Lung microvascular endothelial cell (primary cell): ENCODE data around the gene PLPPR3. TPM values are rescaled to one million over a fixed set of nuclear protein-coding genes. Genes with fewer than 3 reads are reported as not detected.

Experiments used
- DNase-seq, 2 donors: peaks; one replicate each; pipeline versions ENCODE4 v3.0.0 to v3.0.0-alpha.2; 2010; ENCODE audit warnings: low read depth in 2 of 2
- total RNA-seq: library from RNA; depleted of rRNA; stranded (reverse); fragments of >200 nt; gene quantifications from 2 replicates; pipeline ENCODE4 v1.2.1, GENCODE V29; 2014

The PLPPR3 gene
- total RNA-seq, 1 donor from 2014 or later, result under 0.01 TPM

DNA sequence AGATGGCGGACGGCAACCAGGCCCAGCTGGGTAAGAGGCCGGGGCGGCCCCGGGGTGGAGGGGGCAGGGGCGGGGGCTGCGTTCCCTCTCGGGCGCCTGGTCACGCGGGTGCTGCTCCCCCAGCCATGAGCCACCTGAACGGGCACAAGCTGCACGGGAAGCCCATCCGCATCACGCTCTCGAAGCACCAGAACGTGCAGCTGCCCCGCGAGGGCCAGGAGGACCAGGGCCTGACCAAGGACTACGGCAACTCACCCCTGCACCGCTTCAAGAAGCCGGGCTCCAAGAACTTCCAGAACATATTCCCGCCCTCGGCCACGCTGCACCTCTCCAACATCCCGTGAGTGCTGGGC lies 13.4 kb downstream of the PLPPR3 start:
- no peak for DNase-seq

GRCh38 chr19:807627-808422 lies 13.9 kb downstream of the PLPPR3 start:
- DNase-seq, result no peak

DNA sequence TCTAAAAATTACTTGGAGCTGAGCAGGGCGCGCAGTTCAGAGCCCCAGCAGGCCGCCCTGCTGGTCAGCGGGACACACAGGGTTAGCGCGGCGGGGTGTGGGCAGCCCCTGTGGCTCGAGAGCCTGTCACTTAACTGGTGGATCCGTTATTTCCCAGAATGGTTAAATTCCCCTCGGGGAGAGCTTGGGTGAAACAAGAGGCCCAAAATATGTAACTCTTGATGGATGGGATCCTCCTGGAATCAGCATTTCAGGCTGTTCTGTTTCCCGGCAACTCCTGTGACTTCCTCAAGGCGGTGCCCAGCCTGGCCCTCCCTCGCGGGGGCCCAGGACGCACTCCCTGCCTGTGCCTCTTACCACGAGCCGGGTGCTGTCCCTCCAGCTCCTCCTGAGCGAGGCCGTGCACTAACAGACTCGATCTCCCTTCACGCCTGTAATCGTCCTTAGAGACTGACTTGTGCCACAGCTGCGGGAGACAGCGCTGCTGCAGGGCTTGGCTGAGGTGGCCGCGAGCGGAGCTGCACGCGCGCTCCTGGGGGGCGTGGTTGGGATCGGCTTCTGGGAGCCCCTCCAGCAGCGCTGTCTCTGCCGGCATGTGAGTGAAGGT lies 14.8 kb downstream of the PLPPR3 start:
- no peak for DNase-seq

- no peak for DNase-seq
Observed at GRCh38 chr19:805600-806550, 15.9 kb downstream of the PLPPR3 start.

- no peak for DNase-seq
Observed at GRCh38 chr19:805166-805551, 16.6 kb downstream of the PLPPR3 start.

DNA sequence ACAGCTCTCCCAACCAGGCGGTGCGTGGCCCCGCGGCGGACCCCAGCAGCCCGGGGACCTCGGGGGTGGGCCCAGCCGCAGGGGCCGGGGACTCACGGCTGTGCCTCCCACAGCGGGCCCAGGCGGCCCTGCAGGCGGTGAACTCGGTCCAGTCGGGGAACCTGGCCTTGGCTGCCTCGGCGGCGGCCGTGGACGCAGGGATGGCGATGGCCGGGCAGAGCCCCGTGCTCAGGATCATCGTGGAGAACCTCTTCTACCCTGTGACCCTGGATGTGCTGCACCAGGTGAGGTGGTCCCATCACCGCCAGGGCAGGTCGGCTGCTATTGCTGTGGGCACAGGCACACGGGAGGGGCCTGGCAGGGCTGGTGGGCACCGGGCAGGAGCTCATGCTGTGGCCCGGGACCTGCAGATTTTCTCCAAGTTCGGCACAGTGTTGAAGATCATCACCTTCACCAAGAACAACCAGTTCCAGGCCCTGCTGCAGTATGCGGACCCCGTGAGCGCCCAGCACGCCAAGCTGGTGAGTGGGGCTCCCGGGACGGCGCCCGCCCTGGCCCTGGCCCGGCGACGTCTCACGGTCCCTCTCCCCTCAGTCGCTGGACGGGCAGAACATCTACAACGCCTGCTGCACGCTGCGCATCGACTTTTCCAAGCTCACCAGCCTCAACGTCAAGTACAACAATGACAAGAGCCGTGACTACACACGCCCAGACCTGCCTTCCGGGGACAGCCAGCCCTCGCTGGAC lies 17.2 kb downstream of the PLPPR3 start:
- DNase-seq, result no peak

DNA sequence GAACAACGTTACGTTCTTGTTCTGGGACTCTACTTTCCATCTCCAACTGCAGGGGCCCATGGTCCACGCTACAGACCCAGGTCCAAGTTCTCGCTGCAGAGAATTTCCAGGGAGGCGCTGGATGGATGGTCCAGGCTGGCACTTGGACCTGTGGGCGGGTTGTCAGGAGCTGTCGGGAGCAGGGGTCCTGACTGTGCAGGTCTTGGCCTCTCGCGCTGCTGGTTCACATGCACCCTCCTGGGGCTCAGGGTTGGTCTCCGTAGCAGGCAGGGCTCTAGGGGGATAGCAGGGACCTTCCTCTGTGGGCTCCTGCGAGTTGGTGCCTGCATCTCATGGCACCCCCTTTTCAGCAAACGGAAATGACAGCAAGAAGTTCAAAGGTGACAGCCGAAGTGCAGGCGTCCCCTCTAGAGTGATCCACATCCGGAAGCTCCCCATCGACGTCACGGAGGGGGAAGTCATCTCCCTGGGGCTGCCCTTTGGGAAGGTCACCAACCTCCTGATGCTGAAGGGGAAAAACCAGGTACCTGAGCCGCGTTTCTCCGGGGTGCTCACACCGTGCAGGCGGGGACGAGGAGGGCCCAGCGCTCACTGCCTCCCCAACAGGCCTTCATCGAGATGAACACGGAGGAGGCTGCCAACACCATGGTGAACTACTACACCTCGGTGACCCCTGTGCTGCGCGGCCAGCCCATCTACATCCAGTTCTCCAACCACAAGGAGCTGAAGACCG lies 17.9 kb downstream of the PLPPR3 start:
- peak in 1 of 2 donors; percentile 31 for DNase-seq

DNA sequence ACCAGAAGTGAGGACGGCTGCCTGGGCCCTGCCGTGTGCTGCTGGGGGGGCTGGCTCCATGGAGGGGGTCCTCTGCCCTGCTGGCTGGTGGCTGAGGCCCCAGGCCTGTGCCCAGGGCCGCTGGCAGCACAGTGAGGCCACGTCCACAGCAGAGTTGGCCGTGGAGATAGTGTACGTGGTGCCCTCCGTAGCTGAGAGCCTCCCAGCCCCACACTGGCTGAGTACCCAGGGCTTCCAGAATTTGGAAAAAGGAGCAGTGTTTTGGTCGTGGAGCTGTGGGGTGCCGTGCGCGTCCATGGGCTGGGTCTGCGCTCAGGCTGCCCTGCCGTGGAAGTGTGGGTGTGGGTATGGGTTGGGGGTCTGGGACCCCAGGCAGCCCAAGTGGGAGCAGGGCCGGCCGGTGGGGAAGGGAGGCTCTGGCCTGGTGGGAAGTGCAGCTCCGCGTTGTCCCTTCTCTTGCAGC lies 18.6 kb downstream of the PLPPR3 start:
- DNase-seq, result no peak

DNA sequence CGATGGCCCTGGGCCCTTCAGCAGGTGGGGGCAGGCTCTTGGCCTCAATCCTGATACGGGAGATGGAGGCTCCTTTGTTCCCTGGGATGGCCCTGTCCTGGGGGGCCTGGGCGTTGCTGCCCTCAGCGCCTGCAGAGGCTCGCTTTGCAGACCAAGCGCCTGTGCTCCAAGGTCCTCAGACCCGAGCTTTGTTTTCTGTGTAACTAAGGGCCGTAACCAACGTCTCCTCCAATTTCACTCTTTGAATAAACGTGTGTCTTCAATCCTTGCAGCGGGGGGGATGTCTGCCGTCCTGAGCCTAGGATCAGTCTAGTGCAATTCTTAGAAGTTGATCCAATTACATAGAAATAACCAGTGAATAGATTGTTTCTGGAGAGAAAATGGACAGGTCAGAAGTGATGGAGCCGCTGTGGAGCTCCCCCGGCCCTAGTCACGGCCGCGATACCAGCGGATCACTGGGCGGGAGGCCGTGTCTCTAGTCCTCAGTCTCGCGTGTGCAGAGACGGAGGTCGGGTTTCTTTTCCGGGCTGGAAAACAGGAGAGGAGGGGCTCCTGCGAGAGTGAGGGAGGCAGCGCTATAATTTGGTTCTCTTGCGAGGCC lies 19.2 kb downstream of the PLPPR3 start:
- DNase-seq, result peak; percentile 56 to 72

- DNase-seq, result peak in 1 of 2 donors; percentile 72
Observed at GRCh38 chr19:801861-802497, 19.8 kb downstream of the PLPPR3 start.

DNA sequence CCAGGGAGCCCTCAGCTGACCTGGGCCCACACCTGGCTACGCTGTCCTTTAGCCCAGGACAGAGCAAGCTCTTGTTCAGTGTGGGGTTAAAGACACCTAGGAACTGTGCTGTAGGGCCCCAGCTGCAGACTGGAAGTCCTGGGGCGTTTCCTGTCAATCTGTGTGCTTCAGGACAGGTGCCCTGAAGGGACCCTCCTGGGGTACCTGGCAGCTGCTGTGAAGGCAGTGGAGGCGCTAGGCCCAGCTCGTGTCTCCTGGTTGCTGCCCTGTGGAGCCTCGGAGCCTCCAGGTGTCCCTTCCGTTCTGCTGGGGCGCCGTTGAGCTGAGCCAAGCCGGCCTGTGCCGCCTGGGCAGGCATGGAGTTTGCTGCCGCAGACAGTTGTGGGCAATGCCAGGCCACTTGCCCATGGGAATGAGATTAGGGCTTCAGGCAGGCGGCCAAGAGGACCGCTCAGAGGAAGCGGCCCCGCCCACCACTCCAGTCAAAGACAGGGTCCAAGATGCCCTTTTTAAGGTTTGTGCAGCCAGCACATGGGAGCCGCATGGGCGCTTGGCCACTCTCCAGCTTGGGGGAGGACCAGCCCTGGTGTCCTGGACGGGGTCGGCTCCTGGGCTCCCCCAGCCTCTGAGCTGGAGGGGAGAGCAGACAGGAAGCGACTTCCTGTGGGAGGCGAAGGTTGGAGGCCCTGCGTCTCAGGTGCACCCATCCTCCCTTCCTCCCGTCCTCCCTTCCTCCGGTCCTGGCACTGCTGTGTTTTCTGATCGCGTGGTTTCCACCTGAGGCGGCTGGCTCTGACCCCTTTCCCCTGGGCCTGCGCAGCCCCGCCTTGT lies 20.5 kb downstream of the PLPPR3 start:
- peak; percentile 40 to 41 for DNase-seq

DNA sequence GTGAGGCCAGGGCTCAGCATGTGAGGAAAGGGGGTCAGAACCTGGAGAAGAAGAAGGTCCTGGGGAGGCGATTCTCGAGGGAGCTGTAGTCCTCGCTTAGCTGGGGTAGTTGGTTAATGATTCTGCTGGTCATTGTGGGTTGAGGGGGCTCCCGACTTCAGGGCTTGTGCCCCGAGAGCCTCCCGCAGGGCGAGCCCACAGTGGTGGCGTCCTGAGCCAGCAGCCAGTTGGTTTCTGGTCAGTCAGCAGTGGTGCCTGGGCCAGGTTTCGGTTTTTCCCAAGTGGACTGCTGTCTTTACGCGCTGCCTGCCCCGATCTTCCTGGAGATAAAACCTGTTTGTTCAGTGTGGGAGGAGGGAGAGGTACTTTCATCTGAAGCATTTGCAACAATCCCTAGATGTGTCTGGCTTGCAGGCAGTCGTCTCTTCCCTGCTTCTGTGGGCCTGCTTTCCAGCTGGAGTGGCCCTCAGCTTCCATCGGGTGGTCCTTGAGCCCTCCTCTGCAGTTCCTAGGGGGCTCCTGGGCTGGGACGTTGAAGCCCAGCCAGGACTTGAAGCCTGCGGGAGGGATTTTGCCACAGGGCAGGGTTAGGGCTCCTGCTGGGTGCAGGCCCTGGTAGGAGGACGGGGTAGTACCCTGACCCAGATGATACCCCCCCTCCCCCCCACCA lies 21.3 kb downstream of the PLPPR3 start:
- peak; percentile 69 to 72 for DNase-seq

GRCh38 chr19:799076-799881 lies 22.5 kb downstream of the PLPPR3 start:
- peak; percentile 49 to 73 for DNase-seq

DNA sequence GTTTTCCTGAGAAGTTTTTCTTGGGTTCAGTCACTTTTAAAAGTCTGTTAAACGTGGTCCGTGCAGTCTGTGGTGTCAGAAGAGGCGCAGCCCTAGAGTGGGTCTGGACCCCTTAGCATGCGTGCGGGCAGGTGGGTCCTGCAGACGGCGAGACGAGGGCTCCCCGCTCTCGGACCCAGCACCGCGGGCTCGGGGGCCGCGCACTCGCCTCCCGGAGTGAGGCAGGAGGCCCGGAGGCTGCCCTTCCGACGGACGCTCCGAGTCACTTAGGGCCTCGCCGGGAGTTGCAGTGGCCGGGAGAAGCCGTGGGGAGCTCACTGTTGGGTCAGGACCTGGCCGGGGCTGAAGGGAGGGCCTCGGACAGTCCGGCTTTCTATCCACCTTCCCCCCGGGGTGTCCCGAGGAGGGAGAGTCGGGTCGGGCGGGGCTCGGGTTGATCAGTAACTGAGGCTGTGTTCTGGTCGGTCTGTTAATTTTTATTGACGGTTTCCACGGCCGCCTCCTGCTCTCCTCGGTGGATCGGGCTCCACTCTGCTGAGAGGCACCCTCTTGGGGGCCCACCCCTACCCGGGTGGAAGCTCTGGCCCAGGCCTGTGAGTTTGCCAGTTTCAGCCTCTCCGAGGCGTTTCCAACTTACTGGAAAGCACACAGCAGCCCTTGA lies 23.2 kb downstream of the PLPPR3 start:
- DNase-seq, result peak in 1 of 2 donors; percentile 46

GRCh38 chr19:797528-798414 lies 24.0 kb downstream of the PLPPR3 start:
- DNase-seq, result peak; percentile 94 to 96
